GM21423 (cell line): ENCODE measurements around the gene ALKBH6.

Source experiments
- ATAC-seq: cut with Tn5 transposase; IDR thresholded peaks from one replicate; pipeline ENCODE4 v1.9.1; 2021; ENCODE audit warnings: mild to moderate bottlenecking, moderate library complexity; ENCODE audit not compliant: unreplicated experiment

ALKBH6 gene

DNA sequence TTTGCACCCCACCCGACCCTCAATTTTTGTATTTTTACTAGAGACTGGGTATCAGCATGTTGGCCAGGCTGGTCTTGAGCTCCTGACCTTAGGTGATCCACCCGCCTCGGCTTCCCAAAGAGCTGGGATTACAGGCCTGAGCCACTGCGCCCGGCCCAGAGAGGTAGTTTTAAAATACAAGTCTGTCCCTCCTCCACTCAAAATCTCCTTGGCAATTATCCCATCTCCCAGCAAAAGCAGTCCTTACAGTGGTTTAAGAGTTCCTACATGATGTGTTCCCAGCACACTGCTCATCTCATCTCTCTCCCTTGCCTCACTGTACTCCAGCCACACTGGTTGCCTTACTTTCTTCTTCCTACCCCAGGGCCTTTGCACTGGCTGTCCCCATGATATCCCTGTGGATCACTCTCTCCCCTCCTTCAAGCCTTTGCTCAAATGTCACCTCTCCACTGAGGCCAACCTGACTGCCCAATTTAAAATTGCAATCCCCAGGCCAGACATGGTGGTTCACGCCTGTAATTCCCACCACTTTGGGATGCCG is 53.5 kb downstream of the ALKBH6 start:
- ATAC-seq, result no peak

DNA sequence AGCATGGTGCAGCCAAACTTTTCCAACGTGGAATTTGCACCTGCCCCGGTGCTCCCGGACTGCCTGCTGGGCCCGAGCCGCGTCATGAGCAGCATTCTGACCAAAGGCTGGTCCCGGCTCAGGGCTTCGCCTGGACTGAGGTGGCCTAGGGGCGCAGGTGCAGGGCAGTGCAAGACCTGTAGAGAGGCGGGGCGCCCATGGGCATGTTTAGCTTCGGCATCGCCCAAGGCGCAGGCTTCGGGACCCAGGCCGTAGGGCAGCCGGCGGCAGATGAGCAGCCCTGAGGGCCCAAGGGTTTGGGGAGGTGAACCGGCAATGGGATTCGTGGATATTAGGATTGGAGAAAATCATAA is 54.1 kb downstream of the ALKBH6 start:
- no peak for ATAC-seq
